ENCODE results near the gene CXCL8.

Gene CXCL8

DNA sequence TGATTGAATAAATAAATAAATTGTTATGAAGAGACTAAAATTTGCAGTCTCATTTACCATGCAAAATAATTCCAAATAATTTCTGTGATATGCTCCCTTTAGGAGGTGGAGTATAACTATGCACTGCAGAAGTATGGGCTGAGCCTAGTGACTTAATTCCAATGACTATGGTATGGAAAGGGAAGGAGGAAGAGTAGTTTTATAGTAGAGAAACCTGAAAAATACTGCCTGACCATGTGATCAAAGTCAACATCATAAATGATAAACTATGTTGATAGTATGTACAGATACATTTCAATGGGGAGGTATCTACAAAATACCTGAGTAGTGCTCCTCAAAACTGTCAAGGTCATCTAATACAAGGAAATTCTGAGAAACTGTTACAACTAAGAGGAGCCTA is 14.6 kb downstream of the CXCL8 start:
- Histone ChIP-seq H3K27me3 (ENCODE audit: insufficient read depth, low read depth, severe bottlenecking) (no peaks in the 10 kb centered on the region), H3K27ac (no peak overlapping the region), H3K9me3 (ENCODE audit: severe bottlenecking) (no peaks in the 10 kb centered on the region), H3K4me3 (ENCODE audit: low read depth, low read length) (no peak overlapping the region), H3K36me3 (no peaks in the 10 kb centered on the region)
- TF ChIP-seq, protein P1, sequence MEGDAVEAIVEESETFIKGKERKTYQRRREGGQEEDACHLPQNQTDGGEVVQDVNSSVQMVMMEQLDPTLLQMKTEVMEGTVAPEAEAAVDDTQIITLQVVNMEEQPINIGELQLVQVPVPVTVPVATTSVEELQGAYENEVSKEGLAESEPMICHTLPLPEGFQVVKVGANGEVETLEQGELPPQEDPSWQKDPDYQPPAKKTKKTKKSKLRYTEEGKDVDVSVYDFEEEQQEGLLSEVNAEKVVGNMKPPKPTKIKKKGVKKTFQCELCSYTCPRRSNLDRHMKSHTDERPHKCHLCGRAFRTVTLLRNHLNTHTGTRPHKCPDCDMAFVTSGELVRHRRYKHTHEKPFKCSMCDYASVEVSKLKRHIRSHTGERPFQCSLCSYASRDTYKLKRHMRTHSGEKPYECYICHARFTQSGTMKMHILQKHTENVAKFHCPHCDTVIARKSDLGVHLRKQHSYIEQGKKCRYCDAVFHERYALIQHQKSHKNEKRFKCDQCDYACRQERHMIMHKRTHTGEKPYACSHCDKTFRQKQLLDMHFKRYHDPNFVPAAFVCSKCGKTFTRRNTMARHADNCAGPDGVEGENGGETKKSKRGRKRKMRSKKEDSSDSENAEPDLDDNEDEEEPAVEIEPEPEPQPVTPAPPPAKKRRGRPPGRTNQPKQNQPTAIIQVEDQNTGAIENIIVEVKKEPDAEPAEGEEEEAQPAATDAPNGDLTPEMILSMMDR (IDR thresholded peaks at IDR 0.05; ENCODE audit: low read depth, low read length) = no peak
- DNase-seq = no peak

DNA sequence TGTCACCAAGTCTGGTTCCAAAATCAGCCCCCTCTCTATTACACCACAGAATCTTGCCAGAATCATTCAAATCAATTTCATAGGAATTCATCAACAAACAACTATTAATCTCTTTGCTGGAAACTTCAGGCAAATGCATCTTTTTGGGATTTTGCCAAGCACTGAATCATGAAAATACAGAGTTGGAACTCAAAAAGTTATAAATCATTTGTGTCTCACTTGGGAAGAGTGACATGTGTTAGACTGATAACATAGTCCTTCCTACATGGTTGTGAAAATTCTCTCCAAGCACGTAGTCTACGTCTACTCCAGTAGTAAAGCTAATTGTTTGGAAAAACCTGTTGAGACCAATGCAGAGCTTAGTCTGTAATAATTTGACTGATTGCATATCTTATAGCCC is 19.0 kb downstream of the CXCL8 start:
- H3K9me3 ChIP-seq (ENCODE audit: severe bottlenecking) = no peaks in the 10 kb centered on the region
- no peaks in the 10 kb centered on the region for H3K27me3 ChIP-seq (ENCODE audit: insufficient read depth, low read depth, severe bottlenecking)
- DNase-seq = no peak
- no peak overlapping the region for H3K27ac ChIP-seq
- H3K36me3 ChIP-seq = no peaks in the 10 kb centered on the region
- H3K4me3 ChIP-seq (ENCODE audit: low read depth, low read length) = no peak overlapping the region
- TF ChIP-seq, protein P1 (IDR thresholded peaks at IDR 0.05; ENCODE audit: low read depth, low read length) = no peak

DNA sequence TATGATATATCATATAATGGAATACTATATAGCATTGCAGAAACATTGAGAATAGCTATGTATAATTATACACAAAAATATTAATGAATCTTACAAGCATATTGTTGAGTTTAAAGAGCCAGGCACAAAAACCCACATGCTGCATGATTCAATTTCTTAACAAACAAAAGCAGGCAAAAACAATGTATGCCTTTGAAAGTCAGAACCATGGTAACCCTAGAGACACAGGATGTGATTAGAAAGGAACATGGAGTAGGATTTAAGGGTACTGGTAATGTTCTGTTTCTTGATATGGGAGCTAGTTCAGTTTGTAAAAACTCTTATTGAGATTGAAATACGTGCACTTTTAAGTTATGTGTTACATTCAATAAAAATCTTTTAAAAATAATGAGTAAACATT is 21.5 kb downstream of the CXCL8 start:
- H3K27me3 ChIP-seq (ENCODE audit: insufficient read depth, low read depth, severe bottlenecking) = no peaks in the 10 kb centered on the region
- H3K9me3 ChIP-seq (ENCODE audit: severe bottlenecking) = no peaks in the 10 kb centered on the region
- H3K27ac ChIP-seq = no peak overlapping the region
- no peak for DNase-seq
- H3K4me3 ChIP-seq (ENCODE audit: low read depth, low read length) = no peak overlapping the region
- H3K36me3 ChIP-seq = no peaks in the 10 kb centered on the region
- TF ChIP-seq, protein P1 (IDR thresholded peaks at IDR 0.05; ENCODE audit: low read depth, low read length) = no peak

DNA sequence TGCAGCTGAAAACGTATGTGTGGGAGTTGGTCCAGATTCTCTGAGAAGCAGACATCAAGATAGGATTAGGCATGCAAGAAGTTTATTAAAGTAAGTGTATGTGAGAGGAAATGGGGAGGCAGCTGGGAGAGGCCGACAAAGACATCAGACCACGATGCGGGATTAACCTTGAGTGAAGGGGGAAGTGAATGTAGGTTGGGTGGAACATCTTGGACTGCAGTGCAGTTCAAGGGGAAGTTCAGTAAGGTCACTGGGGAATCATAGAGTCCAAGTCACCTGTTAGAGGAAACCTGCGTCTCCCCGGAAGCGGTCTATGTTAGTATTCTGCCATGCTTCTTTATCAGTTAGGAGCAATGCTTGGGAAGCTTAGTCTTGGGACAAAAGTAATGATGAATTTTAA is 22.0 kb downstream of the CXCL8 start:
- DNase-seq = no peak
- H3K9me3 ChIP-seq (ENCODE audit: severe bottlenecking) = no peaks in the 10 kb centered on the region
- H3K27me3 ChIP-seq (ENCODE audit: insufficient read depth, low read depth, severe bottlenecking) = no peaks in the 10 kb centered on the region
- H3K36me3 ChIP-seq = no peaks in the 10 kb centered on the region
- H3K27ac ChIP-seq = no peak overlapping the region
- TF ChIP-seq, protein P1 (IDR thresholded peaks at IDR 0.05; ENCODE audit: low read depth, low read length) = no peak
- H3K4me3 ChIP-seq (ENCODE audit: low read depth, low read length) = no peak overlapping the region

DNA sequence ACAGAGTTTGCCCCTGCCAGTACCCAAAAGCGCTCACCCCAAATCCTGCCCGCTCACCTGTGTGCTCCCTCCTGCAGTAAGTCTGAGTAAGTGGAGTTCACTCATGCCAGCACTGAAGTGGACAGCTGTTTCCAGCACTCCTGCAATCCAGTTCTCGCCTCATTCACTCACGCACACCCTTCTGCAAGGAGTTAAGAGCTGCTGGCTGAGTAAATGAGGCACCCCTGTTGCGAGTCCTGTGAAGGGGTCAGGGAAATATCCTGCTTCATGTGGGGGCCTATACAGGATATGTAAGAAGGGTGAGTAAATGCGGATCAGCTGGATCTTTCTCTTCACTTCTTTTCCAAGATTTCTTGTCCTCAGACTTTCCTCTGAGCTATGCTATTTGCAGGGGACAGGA is 23.5 kb downstream of the CXCL8 start:
- Histone ChIP-seq H3K27ac (no peak overlapping the region), H3K4me3 (ENCODE audit: low read depth, low read length) (no peak overlapping the region), H3K27me3 (ENCODE audit: insufficient read depth, low read depth, severe bottlenecking) (no peaks in the 10 kb centered on the region), H3K9me3 (ENCODE audit: severe bottlenecking) (no peaks in the 10 kb centered on the region), H3K36me3 (no peaks in the 10 kb centered on the region)
- TF ChIP-seq, protein P1 (IDR thresholded peaks at IDR 0.05; ENCODE audit: low read depth, low read length) = no peak
- no peak for DNase-seq

DNA sequence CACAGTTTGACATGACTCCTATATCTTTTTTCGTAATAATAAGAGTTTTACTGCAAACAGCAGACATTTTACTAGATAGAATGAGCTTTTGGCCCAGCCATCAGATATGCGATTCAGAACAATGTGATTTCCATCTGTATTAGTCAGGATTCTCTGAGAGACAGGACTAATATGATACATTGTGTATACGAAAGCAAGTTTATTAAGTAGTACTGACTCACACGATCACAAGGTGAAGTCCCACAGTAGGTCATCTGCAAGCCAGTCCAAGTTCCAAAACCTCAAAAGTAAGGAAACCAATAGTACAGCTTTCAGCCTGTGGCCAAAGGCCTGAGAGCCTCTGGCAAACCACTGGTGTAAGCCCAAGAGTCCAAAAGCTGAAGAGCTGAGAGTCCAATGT is 24.1 kb downstream of the CXCL8 start:
- Histone ChIP-seq H3K4me3 (ENCODE audit: low read depth, low read length) (no peak overlapping the region), H3K9me3 (ENCODE audit: severe bottlenecking) (no peaks in the 10 kb centered on the region), H3K36me3 (no peaks in the 10 kb centered on the region), H3K27ac (no peak overlapping the region), H3K27me3 (ENCODE audit: insufficient read depth, low read depth, severe bottlenecking) (no peaks in the 10 kb centered on the region)
- TF ChIP-seq, protein P1 (IDR thresholded peaks at IDR 0.05; ENCODE audit: low read depth, low read length) = no peak
- no peak for DNase-seq

Measured in WERI-Rb-1 (cell line).